Neural crest cell (in vitro differentiated cells): ENCODE measurements around the gene KRTAP5-5. TPM values are rescaled to one million over a fixed set of nuclear protein-coding genes. Genes with fewer than 3 reads are reported as not detected.
"Not testable (repeated sequence)": the region's sequence is repeated elsewhere in the genome, so short reads cannot be mapped to it uniquely, and the experiment has no call there.

Experiments used
- DNase-seq: peaks from one replicate; pipeline ENCODE4 v3.0.0; 2021; ENCODE audit warnings: low read depth, mixed read lengths, low spot score
- H3K27ac Mint-ChIP-seq: one replicate; pipeline ENCODE4 v1.8.0; 2021; ENCODE audit warnings: mild to moderate bottlenecking, mixed read lengths; ENCODE audit not compliant: unreplicated experiment
- H3K27me3 Mint-ChIP-seq: 2 replicates; pipeline ENCODE4 v1.8.0; 2021; ENCODE audit warnings: low read depth, mild to moderate bottlenecking, mixed read lengths
- H3K36me3 Mint-ChIP-seq: 2 replicates; pipeline ENCODE4 v1.8.0; 2021; ENCODE audit warnings: low read depth, mild to moderate bottlenecking, mixed read lengths
- H3K4me1 Mint-ChIP-seq: 2 replicates; pipeline ENCODE4 v1.8.0; 2021; ENCODE audit warnings: mixed read lengths
- H3K4me3 Mint-ChIP-seq: one replicate; pipeline ENCODE4 v1.8.0; 2021; ENCODE audit warnings: mild to moderate bottlenecking, mixed read lengths
- H3K9me3 Mint-ChIP-seq: 2 replicates; pipeline ENCODE4 v1.8.0; 2021; ENCODE audit warnings: mixed read lengths
- CTCF ChIP-seq: fragments of 200-600 bp; sonication (generic); conservative IDR thresholded peaks from 2 replicates; pipeline ENCODE4 v1.5.0; 2021; ENCODE audit warnings: antibody characterized with exemption, mild to moderate bottlenecking
- total RNA-seq: library from RNA; stranded (reverse); gene quantifications from 2 replicates; pipeline ENCODE4 v1.2.1, GENCODE V29; 2021

The KRTAP5-5 gene
- total RNA-seq, 1 donor from 2014 or later = not detected

DNA sequence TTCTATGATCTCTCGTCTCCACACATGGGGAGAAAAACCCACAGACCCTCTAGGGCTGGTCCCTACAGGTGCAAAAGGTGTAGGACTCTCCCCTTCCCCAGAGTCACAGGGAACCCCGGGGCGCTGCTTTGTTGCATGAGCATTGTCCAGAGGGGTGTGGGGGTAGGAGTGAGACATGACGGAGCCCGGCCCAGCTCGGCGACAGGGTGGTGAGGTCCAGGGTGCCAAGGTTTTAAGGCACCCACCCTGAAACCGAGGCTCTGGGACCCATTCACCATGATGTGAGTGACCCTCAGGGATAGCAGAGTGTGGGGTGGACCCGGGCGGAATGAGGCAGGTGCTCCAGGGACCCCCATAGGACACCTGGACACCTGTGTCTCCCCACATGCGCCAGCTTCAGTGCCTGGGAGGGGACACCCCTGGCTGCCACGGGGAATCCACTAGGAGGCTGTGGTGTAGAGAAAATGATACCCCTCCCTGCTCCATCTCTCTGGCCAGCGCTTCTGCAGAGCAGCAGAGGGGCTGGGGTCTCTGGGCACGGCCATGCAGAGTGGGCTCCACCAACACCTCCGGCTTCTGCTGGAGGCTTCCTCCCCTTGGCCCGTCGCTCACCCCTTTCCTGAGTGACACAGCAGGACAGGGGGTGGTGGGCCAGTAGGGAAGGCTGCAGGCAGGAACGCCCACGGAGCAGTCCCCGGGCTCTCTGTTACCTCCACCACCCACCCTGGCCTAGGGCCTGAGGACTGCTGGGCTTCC lies 15.2 kb downstream of the KRTAP5-5 start:
- Mint-ChIP-seq H3K36me3 (no peaks in the 10 kb centered on the region), H3K27ac (no peak overlapping the region), H3K9me3 (no peaks in the 10 kb centered on the region), H3K4me1 (no peaks in the 10 kb centered on the region), H3K27me3 (peaks cover 8% of the 10 kb centered on the region), H3K4me3 (no peak overlapping the region)
- DNase-seq = no peak
- no peak for TF ChIP-seq CTCF

DNA sequence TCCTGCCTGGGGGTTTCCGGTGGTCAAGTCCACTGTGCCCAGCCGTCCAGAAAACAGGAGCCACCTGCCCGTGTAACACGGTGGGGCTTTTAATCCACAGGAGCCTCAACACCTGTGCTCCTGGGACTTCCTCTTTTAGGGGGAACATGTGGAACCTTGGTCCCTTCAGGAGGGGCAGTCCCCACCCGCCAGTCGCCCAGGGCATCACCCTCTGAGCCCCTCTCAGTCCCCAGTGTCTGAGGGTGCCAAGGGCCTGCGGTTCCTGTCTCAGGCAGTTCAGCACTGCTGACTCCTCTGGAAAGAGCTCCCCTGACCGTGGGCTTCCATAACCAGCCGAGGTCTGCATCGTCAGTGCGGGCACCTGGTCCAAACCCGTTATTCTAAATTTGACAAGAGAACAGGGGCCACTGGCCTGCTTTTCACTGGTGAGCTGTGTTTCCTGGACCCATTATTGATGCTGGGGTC lies 15.8 kb downstream of the KRTAP5-5 start:
- Mint-ChIP-seq H3K36me3 (no peaks in the 10 kb centered on the region), H3K27me3 (peaks cover 2% of the 10 kb centered on the region), H3K27ac (no peak overlapping the region), H3K4me1 (no peaks in the 10 kb centered on the region), H3K4me3 (no peak overlapping the region), H3K9me3 (no peaks in the 10 kb centered on the region)
- no peak for DNase-seq
- no peak for TF ChIP-seq CTCF

GRCh38 chr11:1646540-1646939 lies 17.0 kb downstream of the KRTAP5-5 start:
- H3K36me3 Mint-ChIP-seq, DNase-seq, H3K4me1 Mint-ChIP-seq, H3K4me3 Mint-ChIP-seq, H3K27me3 Mint-ChIP-seq, H3K9me3 Mint-ChIP-seq, H3K27ac Mint-ChIP-seq: not testable (repeated sequence)

GRCh38 chr11:1647901-1648652 lies 18.5 kb downstream of the KRTAP5-5 start:
- DNase-seq = no peak
- H3K4me3 Mint-ChIP-seq = no peak overlapping the region
- peaks cover 2% of the 10 kb centered on the region for H3K27me3 Mint-ChIP-seq
- no peak for TF ChIP-seq CTCF
- no peaks in the 10 kb centered on the region for H3K36me3 Mint-ChIP-seq
- H3K9me3 Mint-ChIP-seq = no peaks in the 10 kb centered on the region
- no peaks in the 10 kb centered on the region for H3K4me1 Mint-ChIP-seq
- H3K27ac Mint-ChIP-seq = no peak overlapping the region

DNA sequence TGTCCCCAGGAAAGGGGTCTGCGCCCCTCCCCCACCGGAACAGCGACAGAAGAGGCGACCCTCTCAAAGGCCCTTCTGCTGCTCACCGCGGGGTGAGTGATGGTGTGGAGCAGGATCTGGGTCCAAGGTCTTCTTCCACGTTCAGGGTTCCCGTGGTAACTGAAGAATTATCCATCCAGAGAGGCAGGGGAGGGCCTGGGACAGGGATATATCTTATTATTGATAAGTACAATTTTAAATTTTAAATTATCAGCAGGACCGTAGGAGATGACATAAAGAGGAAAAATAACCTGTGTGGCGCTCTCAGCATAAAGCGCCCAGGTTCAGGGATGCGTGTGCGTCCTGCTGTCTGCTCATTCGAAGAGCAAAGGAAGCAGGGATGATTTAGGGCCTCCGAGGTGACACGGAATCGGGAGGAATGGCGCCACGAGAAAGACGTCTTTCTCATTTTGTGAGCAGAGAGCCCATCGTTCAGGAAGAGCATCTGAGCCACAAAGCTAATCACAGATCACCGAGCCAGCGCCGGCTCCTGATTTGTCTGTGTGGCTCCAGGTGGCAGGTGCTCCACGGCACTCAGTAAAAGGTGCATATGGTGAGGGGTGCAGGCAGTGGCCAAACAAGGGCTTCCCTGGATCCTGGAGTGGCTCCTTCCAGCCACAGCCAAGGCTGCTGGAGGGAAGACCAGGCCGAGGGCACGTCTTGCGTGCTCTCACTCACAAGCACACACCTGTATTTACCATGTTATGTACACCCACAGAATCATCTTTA lies 19.3 kb downstream of the KRTAP5-5 start:
- no peak for TF ChIP-seq CTCF
- Mint-ChIP-seq H3K36me3 (no peaks in the 10 kb centered on the region), H3K4me1 (no peaks in the 10 kb centered on the region), H3K9me3 (no peaks in the 10 kb centered on the region), H3K4me3 (no peak overlapping the region), H3K27ac (no peak overlapping the region), H3K27me3 (peaks cover 2% of the 10 kb centered on the region)
- DNase-seq = no peak
